Endodermal cell (in vitro differentiated cells): ENCODE measurements around the gene TMEM131L. TPM values are rescaled to one million over a fixed set of nuclear protein-coding genes. Genes with fewer than 3 reads are reported as not detected.

Source experiments
- DNase-seq: peaks from one replicate; pipeline ENCODE4 v3.0.0-alpha.2; 2017
- H3K27ac ChIP-seq: 2 replicates; pipeline ENCODE4 v1.5.1; 2013; ENCODE audit warnings: mild to moderate bottlenecking, low read depth, low read length, moderate library complexity
- H3K27me3 ChIP-seq: 2 replicates; pipeline ENCODE4 v1.6.1; 2013; ENCODE audit warnings: mild to moderate bottlenecking, low read length, moderate library complexity; ENCODE audit not compliant: insufficient read depth, control insufficient read depth, poor library complexity, severe bottlenecking
- H3K36me3 ChIP-seq: 2 replicates; pipeline ENCODE4 v1.7.0; 2013; ENCODE audit warnings: mild to moderate bottlenecking, low read length, moderate library complexity; ENCODE audit not compliant: control insufficient read depth, insufficient read depth
- H3K4me1 ChIP-seq: one replicate; pipeline ENCODE4 v1.7.0; 2013; ENCODE audit warnings: low read length; ENCODE audit not compliant: control insufficient read depth, insufficient read depth
- H3K4me3 ChIP-seq: 2 replicates; pipeline ENCODE4 v1.5.1; 2013; ENCODE audit warnings: mild to moderate bottlenecking, low read length, moderate library complexity
- H3K9ac ChIP-seq: 2 replicates; pipeline ENCODE4 v1.6.1; 2013; ENCODE audit warnings: mild to moderate bottlenecking, low read length, moderate library complexity; ENCODE audit not compliant: poor library complexity, severe bottlenecking; ENCODE audit errors: extremely low read depth
- H3K9me3 ChIP-seq: 2 replicates; pipeline ENCODE4 v1.6.1; 2013; ENCODE audit warnings: mild to moderate bottlenecking, low read length, moderate library complexity; ENCODE audit not compliant: control insufficient read depth
- H3K27ac Mint-ChIP-seq: 2 replicates; pipeline ENCODE4 v1.8.0; 2020; ENCODE audit warnings: mixed read lengths
- H3K27me3 Mint-ChIP-seq: 2 replicates; pipeline ENCODE4 v1.8.0; 2021; ENCODE audit warnings: mild to moderate bottlenecking, mixed read lengths; ENCODE audit not compliant: insufficient read depth
- H3K36me3 Mint-ChIP-seq: 2 replicates; pipeline ENCODE4 v1.8.0; 2020; ENCODE audit warnings: low read depth, mixed read lengths
- H3K4me1 Mint-ChIP-seq: 2 replicates; pipeline ENCODE4 v1.8.0; 2020; ENCODE audit warnings: mixed read lengths
- H3K4me3 Mint-ChIP-seq: 2 replicates; pipeline ENCODE4 v1.8.0; 2020; ENCODE audit warnings: mild to moderate bottlenecking, moderate library complexity, mixed read lengths
- H3K9me3 Mint-ChIP-seq: 2 replicates; pipeline ENCODE4 v1.8.0; 2020; ENCODE audit warnings: mild to moderate bottlenecking, mixed read lengths
- CTCF ChIP-seq: fragments of 200-600 bp; sonication (generic); conservative IDR thresholded peaks from 2 replicates; pipeline ENCODE4 v1.5.0; 2021; ENCODE audit warnings: antibody characterized with exemption, mild to moderate bottlenecking
- WGBS, 2 experiments: methylation state at CpG; one replicate each; pipeline versions ENCODE4 v1.1.5 to v1.1.7; 2013; ENCODE audit warnings: missing lambda C conversion rate in 2 of 2, mixed read lengths in 1 of 2; ENCODE audit not compliant: insufficient coverage in 1 of 2, insufficient read length in 1 of 2; 5-methylcytosine and 5-hydroxymethylcytosine counted together
- total RNA-seq, 2 donors: library from RNA; stranded (reverse); fragmentation: NEBNext Ultra II Directional in 1 of 2; extraction: Animal tissue kit (Norgen Biotek cat#: 25700) in 1 of 2; gene quantifications; 2 replicates in 1 of 2; 3 replicates in 1 of 2; pipeline ENCODE4 v1.2.1, GENCODE V29; 2021

The TMEM131L gene
- total RNA-seq, 2 donors from 2014 or later, result 6.2 to 10.8 TPM

- H3K36me3 Mint-ChIP-seq, result no peaks in the 10 kb centered on the region
- no peak for DNase-seq
- H3K9me3 ChIP-seq, result no peaks in the 10 kb centered on the region
- H3K27me3 Mint-ChIP-seq, result peaks cover 18% of the 10 kb centered on the region
- 94% methylated on average over 2 of the region's 2 CpGs for WGBS, 2 experiments
- no peaks in the 10 kb centered on the region for H3K4me1 ChIP-seq
- H3K27ac Mint-ChIP-seq, result no peak overlapping the region
- H3K27me3 ChIP-seq, result no peaks in the 10 kb centered on the region
- H3K9me3 Mint-ChIP-seq, result peaks cover 11% of the 10 kb centered on the region
- no peak overlapping the region for H3K4me3 Mint-ChIP-seq
- H3K4me3 ChIP-seq, result no peak overlapping the region
- no peak overlapping the region for H3K27ac ChIP-seq
- H3K9ac ChIP-seq, result no peak overlapping the region
- no peak for TF ChIP-seq CTCF
- H3K4me1 Mint-ChIP-seq, result no peaks in the 10 kb centered on the region
- H3K36me3 ChIP-seq, result no peaks in the 10 kb centered on the region
Measured at GRCh38 chr4:153668647-153669046, 202.5 kb downstream of the TMEM131L start.

- Histone ChIP-seq H3K27me3 (no peaks in the 10 kb centered on the region), H3K4me3 (no peak overlapping the region), H3K27ac (no peak overlapping the region), H3K9ac (no peak overlapping the region), H3K36me3 (no peaks in the 10 kb centered on the region), H3K4me1 (no peaks in the 10 kb centered on the region), H3K9me3 (no peaks in the 10 kb centered on the region)
- no peak for TF ChIP-seq CTCF
- no peak for DNase-seq
- no peaks in the 10 kb centered on the region for H3K36me3 Mint-ChIP-seq
- 100% methylated on average over 2 of the region's 3 CpGs; no CpG with 5 or more reads in 1 of the 2 experiments for WGBS, 2 experiments
- peaks cover 6% of the 10 kb centered on the region for H3K9me3 Mint-ChIP-seq
- no peak overlapping the region for H3K27ac Mint-ChIP-seq
- H3K4me3 Mint-ChIP-seq, result no peak overlapping the region
- H3K4me1 Mint-ChIP-seq, result no peaks in the 10 kb centered on the region
- H3K27me3 Mint-ChIP-seq, result peaks cover 18% of the 10 kb centered on the region
Measured at GRCh38 chr4:153669838-153670237, 203.7 kb downstream of the TMEM131L start.

- Histone ChIP-seq H3K27ac (no peak overlapping the region), H3K4me3 (no peak overlapping the region), H3K9me3 (no peaks in the 10 kb centered on the region), H3K4me1 (no peaks in the 10 kb centered on the region), H3K36me3 (no peaks in the 10 kb centered on the region), H3K27me3 (peaks cover 7% of the 10 kb centered on the region), H3K9ac (no peak overlapping the region)
- H3K4me3 Mint-ChIP-seq, result no peak overlapping the region
- no peaks in the 10 kb centered on the region for H3K4me1 Mint-ChIP-seq
- WGBS, 2 experiments, result 85 to 100% methylated on average over 4 to 5 of the region's 5 CpGs
- no peak for TF ChIP-seq CTCF
- no peaks in the 10 kb centered on the region for H3K36me3 Mint-ChIP-seq
- DNase-seq, result no peak
- peaks cover 41% of the 10 kb centered on the region for H3K27me3 Mint-ChIP-seq
- no peak overlapping the region for H3K27ac Mint-ChIP-seq
- no peaks in the 10 kb centered on the region for H3K9me3 Mint-ChIP-seq
Measured at GRCh38 chr4:153676486-153676885, 210.3 kb downstream of the TMEM131L start.
